Ishikawa (cell line): ENCODE measurements around the gene WWTR1.

Source experiments
- EP300 ChIP-seq: IDR thresholded peaks from 2 replicates; pipeline ENCODE4 v1.6.1; 2012; ENCODE audit warnings: borderline replicate concordance
- NFIC ChIP-seq: IDR thresholded peaks from 2 replicates; pipeline ENCODE4 v1.6.1; 2012
- REST ChIP-seq: IDR thresholded peaks from 2 replicates; pipeline ENCODE4 v1.6.1; 2012; ENCODE audit warnings: low read depth, mild to moderate bottlenecking
- TAF1 ChIP-seq: IDR thresholded peaks from 2 replicates; pipeline ENCODE4 v1.6.1; 2012; ENCODE audit warnings: low read depth, mild to moderate bottlenecking
- USF1 ChIP-seq: IDR thresholded peaks from 2 replicates; pipeline ENCODE4 v1.6.1; 2012

- TF ChIP-seq TAF1 (no peak), REST (no peak), USF1 (no peak), NFIC (no peak), EP300 (no peak)
Measured at GRCh38 chr3:149480326-149481017, 177.4 kb downstream of the WWTR1 start.
